ENCODE data around the gene DHX29. TPM values are rescaled to one million over a fixed set of nuclear protein-coding genes. Genes with fewer than 3 reads are reported as not detected.

Gene DHX29
- total and polyA plus RNA-seq, 8 donors = 4.2 to 13.7 (median 11.2) TPM

DNA sequence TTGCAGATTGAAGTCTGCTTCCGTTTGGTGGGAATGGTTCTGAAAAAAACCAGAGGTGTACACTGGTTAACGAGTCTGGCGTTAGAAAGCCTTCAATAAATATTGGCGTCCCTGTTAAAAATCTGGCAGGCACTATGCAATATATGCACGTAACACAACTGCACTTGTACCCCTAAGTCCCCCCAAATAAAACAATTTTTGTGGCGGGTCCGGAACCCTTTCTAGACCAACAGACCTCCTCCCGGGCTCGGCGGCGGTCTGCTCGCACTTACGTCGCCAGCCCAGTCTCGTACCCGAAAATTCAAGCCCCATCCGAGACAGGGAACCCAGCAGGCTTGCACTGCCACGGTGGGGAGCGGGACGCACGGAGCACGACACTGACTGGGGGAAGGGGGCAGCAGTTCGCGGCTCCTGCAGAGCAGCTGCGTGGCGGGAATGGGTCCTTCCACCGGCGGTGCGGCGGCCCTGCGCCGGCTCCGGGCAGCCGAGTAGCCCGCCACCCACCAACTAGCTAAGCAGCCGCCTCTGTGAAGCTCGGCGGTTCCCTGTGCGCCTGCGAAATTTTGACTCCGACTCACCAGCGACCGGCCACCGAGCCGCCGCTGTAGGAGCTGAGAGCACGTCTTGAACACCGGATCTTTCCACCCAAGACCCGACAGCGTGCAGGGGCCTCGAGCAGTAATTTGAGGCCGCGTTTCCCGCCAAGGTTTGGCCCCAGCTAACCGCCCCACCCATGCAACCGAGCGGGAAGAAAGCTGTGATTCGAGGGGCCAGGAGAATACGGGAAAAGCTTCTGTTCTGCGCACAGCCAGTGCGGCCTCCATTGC lies 84.3 kb downstream of the DHX29 start:
- WGBS, 2 donors = 64 to 66% methylated on average over 61 of the region's 61 CpGs
- FAIRE-seq (no peak), ATAC-seq (no peak), DNase-seq (peak in 1 of 6 donors; percentile 57)
- no peaks in the 10 kb centered on the region for H3K36me3 ChIP-seq
- no peaks in the 10 kb centered on the region for H3K9me3 ChIP-seq
- TF ChIP-seq, protein P1, sequence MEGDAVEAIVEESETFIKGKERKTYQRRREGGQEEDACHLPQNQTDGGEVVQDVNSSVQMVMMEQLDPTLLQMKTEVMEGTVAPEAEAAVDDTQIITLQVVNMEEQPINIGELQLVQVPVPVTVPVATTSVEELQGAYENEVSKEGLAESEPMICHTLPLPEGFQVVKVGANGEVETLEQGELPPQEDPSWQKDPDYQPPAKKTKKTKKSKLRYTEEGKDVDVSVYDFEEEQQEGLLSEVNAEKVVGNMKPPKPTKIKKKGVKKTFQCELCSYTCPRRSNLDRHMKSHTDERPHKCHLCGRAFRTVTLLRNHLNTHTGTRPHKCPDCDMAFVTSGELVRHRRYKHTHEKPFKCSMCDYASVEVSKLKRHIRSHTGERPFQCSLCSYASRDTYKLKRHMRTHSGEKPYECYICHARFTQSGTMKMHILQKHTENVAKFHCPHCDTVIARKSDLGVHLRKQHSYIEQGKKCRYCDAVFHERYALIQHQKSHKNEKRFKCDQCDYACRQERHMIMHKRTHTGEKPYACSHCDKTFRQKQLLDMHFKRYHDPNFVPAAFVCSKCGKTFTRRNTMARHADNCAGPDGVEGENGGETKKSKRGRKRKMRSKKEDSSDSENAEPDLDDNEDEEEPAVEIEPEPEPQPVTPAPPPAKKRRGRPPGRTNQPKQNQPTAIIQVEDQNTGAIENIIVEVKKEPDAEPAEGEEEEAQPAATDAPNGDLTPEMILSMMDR (IDR thresholded peaks at IDR 0.05) = no peak
- peaks cover 13 to 19% (median 15%) of the 10 kb centered on the region in 3 donors for H3K4me1 ChIP-seq
- intact Hi-C loops (cut with DNase I) = loop anchor here in 1 of 3 donors (10.0 kb wide), 1 partner anchor 48 kb away; the partner anchor contains the start of gene CDC20B
- H3K27ac ChIP-seq = no peak overlapping the region
- no peaks in the 10 kb centered on the region for H3K27me3 ChIP-seq
- H3K4me3 ChIP-seq = no peak overlapping the region

DNA sequence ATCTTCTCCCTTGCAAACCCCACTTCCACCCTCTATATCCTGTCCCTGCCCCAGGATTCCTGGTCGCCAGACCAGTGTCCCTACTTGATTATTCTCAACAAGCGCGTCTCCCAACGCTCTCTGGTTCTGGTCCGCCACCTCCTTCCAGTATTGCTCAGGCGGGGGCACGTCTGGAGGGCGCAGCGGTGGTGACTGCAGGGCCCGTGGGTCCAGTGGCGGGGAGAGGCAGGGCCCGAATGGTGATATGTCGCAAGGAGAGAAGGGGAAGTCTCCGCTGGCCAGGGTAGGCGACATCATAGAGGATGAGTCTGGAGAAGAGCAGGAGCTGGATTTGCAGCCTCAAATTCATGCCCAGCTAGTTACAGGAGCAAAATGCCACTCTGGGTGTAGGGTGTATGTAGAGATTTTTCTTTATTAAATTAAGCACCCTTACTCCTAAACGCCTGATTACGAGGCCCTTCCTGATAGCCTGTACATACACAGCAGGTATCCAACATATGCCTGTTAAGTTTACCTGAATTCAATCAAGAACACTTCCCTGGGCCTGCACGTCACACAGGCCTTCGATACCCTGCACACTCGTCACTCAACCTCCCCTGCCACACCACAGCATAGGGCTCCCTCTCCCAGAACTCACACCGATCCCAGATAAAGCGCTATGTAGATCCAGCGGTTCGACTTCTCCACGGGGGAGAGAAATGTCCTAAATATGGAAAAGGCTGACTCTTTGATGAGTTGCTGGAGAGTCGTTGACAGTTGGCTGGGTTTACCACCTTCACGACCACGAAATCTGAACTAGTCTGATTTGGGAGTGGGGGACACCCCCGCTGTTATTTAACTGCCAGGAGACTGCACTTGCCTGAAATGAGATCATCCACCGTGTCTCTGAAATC lies 85.2 kb downstream of the DHX29 start:
- ATAC-seq = no peak
- intact Hi-C loops (cut with DNase I) = loop anchor here in 1 of 3 donors (10.0 kb wide), 1 partner anchor 48 kb away; the partner anchor contains the start of gene CDC20B
- 59 to 71% methylated on average over 30 of the region's 30 CpGs for WGBS, 2 donors
- no peaks in the 10 kb centered on the region for H3K9me3 ChIP-seq
- no peak overlapping the region for H3K27ac ChIP-seq
- H3K4me1 ChIP-seq = peaks cover 12 to 17% (median 16%) of the 10 kb centered on the region in 3 donors
- no peaks in the 10 kb centered on the region for H3K27me3 ChIP-seq
- DNase-seq = peak in 1 of 6 donors; percentile 56
- TF ChIP-seq, protein P1 (IDR thresholded peaks at IDR 0.05) = no peak
- H3K36me3 ChIP-seq = no peaks in the 10 kb centered on the region
- FAIRE-seq = no peak
- no peak overlapping the region for H3K4me3 ChIP-seq

DNA sequence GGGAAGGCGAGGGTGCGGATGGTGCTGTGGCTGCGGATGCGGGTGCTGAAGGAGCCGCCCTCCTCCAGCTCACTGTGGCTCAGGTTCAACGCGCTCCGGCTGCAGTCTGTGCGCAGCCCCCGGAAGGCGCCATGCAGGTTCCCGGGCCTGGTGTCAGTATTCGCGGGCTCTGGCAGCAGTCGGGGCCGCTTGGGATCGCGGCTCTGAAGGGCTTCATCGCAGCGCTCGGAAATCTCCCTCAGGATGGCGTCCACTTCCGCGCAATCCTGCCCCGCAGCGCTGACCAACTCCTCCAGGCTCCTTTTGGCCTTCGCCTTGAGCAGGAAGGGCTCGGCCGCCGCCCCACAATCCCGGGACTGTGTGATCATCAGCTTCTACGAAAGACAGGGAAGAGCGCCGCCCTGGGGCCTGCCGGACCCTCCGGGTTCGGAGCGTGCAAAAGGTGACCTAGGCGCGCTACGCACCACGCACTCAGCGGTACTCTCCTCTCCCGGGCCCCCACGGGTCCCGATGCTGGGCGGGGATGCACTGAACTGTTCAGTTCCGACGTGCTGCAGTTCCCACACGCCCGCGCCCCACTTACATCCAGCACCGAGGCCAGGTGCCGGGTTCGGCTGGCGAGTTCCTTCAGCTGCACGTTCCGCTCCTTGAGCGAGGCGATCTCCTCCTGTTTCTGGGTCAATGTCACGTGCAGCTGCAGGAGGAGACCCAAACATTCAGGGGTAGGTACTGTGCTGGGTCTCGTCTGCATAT lies 86.9 kb downstream of the DHX29 start:
- ATAC-seq (peak in 3 of 4 donors; percentile 12 to 30 (median 24)), DNase-seq (peak in 1 of 6 donors; percentile 69), FAIRE-seq (no peak)
- TF ChIP-seq, protein P1 (IDR thresholded peaks at IDR 0.05) = no peak
- peaks cover 12 to 17% (median 16%) of the 10 kb centered on the region in 3 donors for H3K4me1 ChIP-seq
- H3K4me3 ChIP-seq = peak overlapping the region in 2 of 4 donors; percentile 6 to 29
- no peak overlapping the region for H3K27ac ChIP-seq
- H3K9me3 ChIP-seq = no peaks in the 10 kb centered on the region
- no peaks in the 10 kb centered on the region for H3K36me3 ChIP-seq
- H3K27me3 ChIP-seq = no peaks in the 10 kb centered on the region
- WGBS, 2 donors = 53 to 54% methylated on average over 62 of the region's 62 CpGs
- intact Hi-C loops (cut with DNase I) = loop anchor here in 1 of 3 donors (10.0 kb wide), 1 partner anchor 46 kb away; the partner anchor contains the start of gene CDC20B

DNA sequence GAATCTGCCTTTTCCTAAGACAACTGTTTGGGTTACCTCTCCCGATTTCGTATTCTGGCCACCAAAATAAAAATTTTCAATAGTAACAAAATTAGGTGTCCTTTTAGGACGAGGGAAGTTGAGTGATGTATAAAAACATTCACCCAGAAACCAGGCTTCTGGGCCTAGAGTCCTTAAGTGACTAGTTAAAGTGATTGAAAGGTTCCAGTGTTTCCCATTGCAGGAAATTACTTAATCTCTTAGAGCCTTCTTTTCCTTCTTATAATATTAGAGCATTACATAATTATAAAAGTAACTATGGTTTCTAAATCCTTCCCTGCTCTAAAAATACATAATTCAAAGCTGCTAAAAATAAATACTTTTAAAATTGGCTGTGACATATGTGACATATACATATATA lies 87.7 kb downstream of the DHX29 start:
- peak overlapping the region in 1 of 4 donors; percentile 62 for H3K27ac ChIP-seq
- no peaks in the 10 kb centered on the region for H3K27me3 ChIP-seq
- DNase-seq (no peak), ATAC-seq (peak in 2 of 4 donors; percentile 10 to 31), FAIRE-seq (no peak)
- WGBS, 2 donors = 44 to 67% methylated on average over 3 of the region's 3 CpGs
- intact Hi-C loops (cut with DNase I) = loop anchor here in 1 of 3 donors (10.0 kb wide), 1 partner anchor 45 kb away; the partner anchor contains the start of gene CDC20B
- no peak overlapping the region for H3K4me3 ChIP-seq
- H3K36me3 ChIP-seq = no peaks in the 10 kb centered on the region
- TF ChIP-seq, protein P1 (IDR thresholded peaks at IDR 0.05) = no peak
- H3K4me1 ChIP-seq = peaks cover 12 to 17% (median 16%) of the 10 kb centered on the region in 3 donors
- H3K9me3 ChIP-seq = no peaks in the 10 kb centered on the region

Data from pancreas (tissue), 10 donors.